ENCODE data around the gene AFG1L. TPM values are rescaled to one million over a fixed set of nuclear protein-coding genes. Genes with fewer than 3 reads are reported as not detected.

Gene AFG1L
- total RNA-seq, 1 experiment from 2014 or later, result 4.9 TPM

GRCh38 chr6:108438918-108439317 is 144.1 kb downstream of the AFG1L start:
- Histone ChIP-seq H3K27me3 (ENCODE audit: insufficient read depth, low read length) (no peaks in the 10 kb centered on the region), H3K4me3 (replicated peaks in 1 of 2; ENCODE audit: low read depth in 1 of 2, low read length in 2 of 2) (no peak overlapping the region), H3K79me2 (ENCODE audit: insufficient read depth, low read length) (no peaks in the 10 kb centered on the region), H3K9me3 (ENCODE audit: control insufficient read depth in 1 of 2, insufficient read depth in 1 of 2, low read depth in 1 of 2, low read length in 2 of 2) (no peaks in the 10 kb centered on the region), H3K36me3 (ENCODE audit: control insufficient read depth in 1 of 2, insufficient read depth in 2 of 2, low read length in 2 of 2) (no peaks in the 10 kb centered on the region), H4K20me1 (ENCODE audit: insufficient read depth) (no peaks in the 10 kb centered on the region), H3K4me1 (ENCODE audit: control insufficient read depth in 1 of 2, insufficient read depth in 2 of 2, low read length in 2 of 2) (no peaks in the 10 kb centered on the region), H3K4me2 (ENCODE audit: low read length) (no peak overlapping the region), H2AFZ (ENCODE audit: low read depth, low read length, poor library complexity, severe bottlenecking) (no peak overlapping the region), H3K9me2 (ENCODE audit: insufficient read depth) (no peaks in the 10 kb centered on the region), H3K27ac (ENCODE audit: low read depth, low read length) (no peak overlapping the region), H3K9ac (ENCODE audit: low read length) (no peak overlapping the region)
- ChIA-PET POLR2A (no interaction called here), CTCF (no interaction called here), RAD21 (ENCODE audit: low non-redundant PET in 1 of 2, low total read pairs in 2 of 2, uncharacterized antibody in 2 of 2, unreplicated experiment in 2 of 2) (no interaction called here)
- TF ChIP-seq ZFX (IDR thresholded peaks at IDR 0.05) (no peak), EZH2 (IDR thresholded peaks at IDR 0.05) (no peak), SRF (IDR thresholded peaks at IDR 0.05; ENCODE audit: low read depth) (no peak), ZNF274 (IDR thresholded peaks at IDR 0.05; ENCODE audit: low read depth, low read length) (no peak), RAD21 (IDR thresholded peaks at IDR 0.05; ENCODE audit: low read depth) (no peak)
- BruUV-seq (replicated peaks), result no TSS peak
- DNase-seq (ENCODE audit: low read depth, low spot score), result no peak
- intact Hi-C loops (cut with micrococcal nuclease), result no loop called here
- no peak for ATAC-seq

GRCh38 chr6:108441141-108441540 is 146.3 kb downstream of the AFG1L start:
- no peaks in the 10 kb centered on the region for H3K27me3 ChIP-seq (ENCODE audit: insufficient read depth, low read length)
- H3K79me2 ChIP-seq (ENCODE audit: insufficient read depth, low read length), result no peaks in the 10 kb centered on the region
- BruUV-seq (replicated peaks), result no TSS peak
- H3K9me2 ChIP-seq (ENCODE audit: insufficient read depth), result no peaks in the 10 kb centered on the region
- no peak overlapping the region for H3K9ac ChIP-seq (ENCODE audit: low read length)
- no peaks in the 10 kb centered on the region for H3K4me1 ChIP-seq (ENCODE audit: control insufficient read depth in 1 of 2, insufficient read depth in 2 of 2, low read length in 2 of 2)
- no peak for DNase-seq (ENCODE audit: low read depth, low spot score)
- no peaks in the 10 kb centered on the region for H3K36me3 ChIP-seq (ENCODE audit: control insufficient read depth in 1 of 2, insufficient read depth in 2 of 2, low read length in 2 of 2)
- CTCF ChIA-PET, result no interaction called here
- intact Hi-C loops (cut with micrococcal nuclease), result no loop called here
- no peak overlapping the region for H3K4me3 ChIP-seq (replicated peaks in 1 of 2; ENCODE audit: low read depth in 1 of 2, low read length in 2 of 2)
- no peaks in the 10 kb centered on the region for H4K20me1 ChIP-seq (ENCODE audit: insufficient read depth)
- no peak overlapping the region for H3K4me2 ChIP-seq (ENCODE audit: low read length)
- no peak for ATAC-seq
- no peak overlapping the region for H2AFZ ChIP-seq (ENCODE audit: low read depth, low read length, poor library complexity, severe bottlenecking)
- POLR2A ChIA-PET, result no interaction called here
- RAD21 ChIA-PET (ENCODE audit: low non-redundant PET in 1 of 2, low total read pairs in 2 of 2, uncharacterized antibody in 2 of 2, unreplicated experiment in 2 of 2), result no interaction called here
- no peak overlapping the region for H3K27ac ChIP-seq (ENCODE audit: low read depth, low read length)
- H3K9me3 ChIP-seq (ENCODE audit: control insufficient read depth in 1 of 2, insufficient read depth in 1 of 2, low read depth in 1 of 2, low read length in 2 of 2), result no peaks in the 10 kb centered on the region
- TF ChIP-seq POLR2AphosphoS5 (IDR thresholded peaks at IDR 0.05; ENCODE audit: low read depth, low read length), result no peak
- no peak for TF ChIP-seq ZBTB33 (IDR thresholded peaks at IDR 0.05; ENCODE audit: extremely low read depth, insufficient replicate concordance, low read length)
- TF ChIP-seq TCF7L2 (IDR thresholded peaks at IDR 0.05; ENCODE audit: borderline replicate concordance, extremely low read depth, insufficient read depth, insufficient read length), result no peak
- TF ChIP-seq CTCF (IDR thresholded peaks at IDR 0.05 in 2 of 3, conservative IDR thresholded peaks at IDR 0.05 in 1 of 3; ENCODE audit: borderline replicate concordance in 1 of 3, insufficient read depth in 1 of 3, low read depth in 2 of 3, low read length in 2 of 3), result no peak
- no peak for TF ChIP-seq CBX3 (IDR thresholded peaks at IDR 0.05; ENCODE audit: low read depth)
- no peak for TF ChIP-seq CEBPB (IDR thresholded peaks at IDR 0.05; ENCODE audit: low read depth)
- no peak for TF ChIP-seq MAX (IDR thresholded peaks at IDR 0.05)
- no peak for TF ChIP-seq RAD21 (IDR thresholded peaks at IDR 0.05; ENCODE audit: low read depth)
- TF ChIP-seq SP1 (IDR thresholded peaks at IDR 0.05; ENCODE audit: low read depth), result no peak
- no peak for TF ChIP-seq REST (IDR thresholded peaks at IDR 0.05; ENCODE audit: low read depth)

Data from HCT116 (cell line).